Trophoblast cell (in vitro differentiated cells and primary cell): ENCODE data around the gene RPUSD1.

ENCODE experiments used
- DNase-seq, 2 donors: peaks; one replicate each; pipeline ENCODE4 v3.0.0-alpha.2; 2016
- H2AFZ ChIP-seq: 2 replicates; pipeline ENCODE4 v1.6.1; 2013; ENCODE audit warnings: low read length, moderate library complexity, mild to moderate bottlenecking; ENCODE audit not compliant: insufficient read depth, poor library complexity
- H2AK5ac ChIP-seq: 2 replicates; pipeline ENCODE4 v1.6.1; 2013; ENCODE audit warnings: mild to moderate bottlenecking, low read length
- H2BK120ac ChIP-seq: 2 replicates; pipeline ENCODE4 v1.6.1; 2013; ENCODE audit warnings: low read length, mild to moderate bottlenecking, moderate library complexity; ENCODE audit not compliant: insufficient read depth, poor library complexity
- H2BK12ac ChIP-seq: 2 replicates; pipeline ENCODE4 v1.6.1; 2013; ENCODE audit warnings: mild to moderate bottlenecking, low read length, moderate library complexity
- H2BK5ac ChIP-seq: 2 replicates; pipeline ENCODE4 v1.6.1; 2013; ENCODE audit warnings: low read length, low read depth, moderate library complexity, mild to moderate bottlenecking; ENCODE audit not compliant: poor library complexity
- H3K14ac ChIP-seq: 2 replicates; pipeline ENCODE4 v1.6.1; 2013; ENCODE audit warnings: mild to moderate bottlenecking, low read length
- H3K18ac ChIP-seq: 2 replicates; pipeline ENCODE4 v1.6.1; 2013; ENCODE audit warnings: mild to moderate bottlenecking, low read length
- H3K23ac ChIP-seq: 2 replicates; pipeline ENCODE4 v1.6.1; 2013; ENCODE audit warnings: low read length
- H3K27ac ChIP-seq: 2 replicates; pipeline ENCODE4 v1.5.1; 2013; ENCODE audit warnings: low read depth, mild to moderate bottlenecking, inconsistent platforms, low read length, moderate library complexity
- H3K27me3 ChIP-seq: 2 replicates; pipeline ENCODE4 v1.6.1; 2013; ENCODE audit warnings: inconsistent platforms, mild to moderate bottlenecking, low read length, moderate library complexity; ENCODE audit not compliant: insufficient read depth
- H3K36me3 ChIP-seq, 2 experiments: 1 replicate in 1 of 2; 2 replicates in 1 of 2; pipeline ENCODE4 v1.6.1; 2013; ENCODE audit warnings: low read length in 2 of 2, mild to moderate bottlenecking in 2 of 2, moderate library complexity in 1 of 2; ENCODE audit not compliant: insufficient read depth in 2 of 2, control insufficient read depth in 1 of 2
- H3K4ac ChIP-seq: 2 replicates; pipeline ENCODE4 v1.6.1; 2013; ENCODE audit warnings: low read depth, mild to moderate bottlenecking, low read length, moderate library complexity
- H3K4me1 ChIP-seq, 2 experiments: 1 replicate in 1 of 2; 2 replicates in 1 of 2; pipeline ENCODE4 v1.6.1; 2013; ENCODE audit warnings: low read length in 2 of 2, mild to moderate bottlenecking in 2 of 2, moderate library complexity in 1 of 2; ENCODE audit not compliant: insufficient read depth in 2 of 2, control insufficient read depth in 1 of 2
- H3K4me2 ChIP-seq: 2 replicates; pipeline ENCODE4 v1.6.1; 2013; ENCODE audit warnings: inconsistent platforms, mild to moderate bottlenecking, low read length, moderate library complexity
- H3K4me3 ChIP-seq: 2 replicates; pipeline ENCODE4 v1.5.1; 2013; ENCODE audit warnings: mild to moderate bottlenecking, low read depth, low read length, inconsistent platforms
- H3K79me1 ChIP-seq: one replicate; pipeline ENCODE4 v1.6.1; 2013; ENCODE audit warnings: low read length
- H3K79me2 ChIP-seq: 2 replicates; pipeline ENCODE4 v1.6.1; 2013; ENCODE audit warnings: low read length, mild to moderate bottlenecking; ENCODE audit not compliant: control insufficient read depth, insufficient read depth, poor library complexity
- H3K9ac ChIP-seq: 2 replicates; pipeline ENCODE4 v1.6.1; 2013; ENCODE audit warnings: mild to moderate bottlenecking, low read length
- H3K9me3 ChIP-seq: 2 replicates; pipeline ENCODE4 v1.6.1; 2013; ENCODE audit warnings: low read depth, mild to moderate bottlenecking, control low read depth, inconsistent platforms, low read length; ENCODE audit not compliant: insufficient read depth
- H4K12ac ChIP-seq: 2 replicates; pipeline ENCODE4 v1.6.1; 2013; ENCODE audit warnings: low read depth, mild to moderate bottlenecking, low read length, moderate library complexity
- H4K8ac ChIP-seq: 2 replicates; pipeline ENCODE4 v1.6.1; 2013; ENCODE audit warnings: low read depth, mild to moderate bottlenecking, low read length, moderate library complexity
- H4K91ac ChIP-seq: one replicate; pipeline ENCODE4 v1.6.1; 2013; ENCODE audit warnings: low read depth, mild to moderate bottlenecking, low read length, moderate library complexity
- WGBS: extraction: QIAGEN DNeasy Blood & Tissue Kit; methylation state at CpG from one replicate; pipeline ENCODE4 v1.1.7; 2013; ENCODE audit warnings: missing lambda C conversion rate; ENCODE audit not compliant: insufficient read length, insufficient coverage; ENCODE audit errors: extremely low coverage; 5-methylcytosine and 5-hydroxymethylcytosine counted together

The RPUSD1 gene

GRCh38 chr16:818592-818991 is 30.4 kb upstream of the RPUSD1 start:
- Histone ChIP-seq H4K12ac (no peak overlapping the region), H3K4me2 (no peak overlapping the region), H4K8ac (no peak overlapping the region)

DNA sequence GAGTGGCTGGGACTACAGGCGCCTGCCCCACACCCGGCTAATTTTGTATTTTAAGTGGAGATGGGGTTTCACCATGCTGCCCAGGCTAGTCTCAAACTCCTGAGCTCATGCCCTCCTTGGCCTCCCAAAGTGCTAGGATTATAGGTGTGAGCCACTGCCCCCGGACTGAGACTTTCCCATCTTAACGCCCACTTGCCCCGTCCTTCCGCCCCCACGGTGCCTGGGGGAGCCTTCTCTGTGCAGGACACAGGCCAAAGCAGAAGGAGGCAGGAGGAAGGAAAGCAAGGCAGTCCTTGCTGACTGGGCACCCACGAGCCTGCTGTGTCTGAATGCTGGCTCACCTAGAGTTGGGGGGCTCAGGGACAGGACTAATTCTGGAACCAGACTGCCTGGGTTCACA is 30.0 kb upstream of the RPUSD1 start:
- H3K27ac ChIP-seq: no peak overlapping the region
- no CpG with 5 or more reads among the region's 8 CpGs for WGBS
- no peak overlapping the region for H3K4ac ChIP-seq
- H3K9ac ChIP-seq: no peak overlapping the region
- H3K27me3 ChIP-seq: no peaks in the 10 kb centered on the region
- H3K36me3 ChIP-seq: no peaks in the 10 kb centered on the region
- H2AK5ac ChIP-seq: no peak overlapping the region
- no peaks in the 10 kb centered on the region for H3K79me2 ChIP-seq
- no peak overlapping the region for H3K23ac ChIP-seq
- H3K4me2 ChIP-seq: no peak overlapping the region
- H2BK120ac ChIP-seq: no peak overlapping the region
- H4K12ac ChIP-seq: no peak overlapping the region
- H4K91ac ChIP-seq: no peak overlapping the region
- H3K14ac ChIP-seq: no peak overlapping the region
- no peak overlapping the region for H2BK5ac ChIP-seq
- H3K18ac ChIP-seq: no peak overlapping the region
- no peak overlapping the region for H3K4me3 ChIP-seq
- H3K79me1 ChIP-seq: no peaks in the 10 kb centered on the region
- no peak overlapping the region for H2AFZ ChIP-seq
- no peak overlapping the region for H4K8ac ChIP-seq
- peaks cover 3 to 4% of the 10 kb centered on the region in 2 experiments for H3K4me1 ChIP-seq
- H3K9me3 ChIP-seq: peaks cover 18% of the 10 kb centered on the region
- H2BK12ac ChIP-seq: no peak overlapping the region
- DNase-seq: no peak

More at GRCh38 chr16:818592-818991, 30.4 kb upstream of the RPUSD1 start:
- Histone ChIP-seq H2BK12ac (no peak overlapping the region), H3K4ac (no peak overlapping the region), H3K36me3 (no peaks in the 10 kb centered on the region), H3K9me3 (peaks cover 22% of the 10 kb centered on the region), H3K14ac (no peak overlapping the region), H3K27ac (no peak overlapping the region), H3K79me1 (no peaks in the 10 kb centered on the region), H3K18ac (no peak overlapping the region), H4K91ac (no peak overlapping the region), H3K23ac (no peak overlapping the region), H2BK5ac (no peak overlapping the region), H2AK5ac (no peak overlapping the region), H3K4me3 (no peak overlapping the region), H3K27me3 (no peaks in the 10 kb centered on the region), H2BK120ac (no peak overlapping the region), H3K4me1 (no peaks in the 10 kb centered on the region), H3K9ac (no peak overlapping the region), H3K79me2 (no peaks in the 10 kb centered on the region), H2AFZ (no peak overlapping the region)
- DNase-seq: no peak
- no CpG with 5 or more reads among the region's 2 CpGs for WGBS

- Histone ChIP-seq H2AK5ac (no peak overlapping the region), H3K4me2 (no peak overlapping the region), H4K8ac (no peak overlapping the region), H3K9ac (no peak overlapping the region), H3K79me2 (no peaks in the 10 kb centered on the region), H3K23ac (no peak overlapping the region), H3K4me1 (peaks cover 4% of the 10 kb centered on the region in 2 experiments), H2BK12ac (no peak overlapping the region), H2BK5ac (no peak overlapping the region), H3K79me1 (no peaks in the 10 kb centered on the region), H3K27me3 (no peaks in the 10 kb centered on the region), H2BK120ac (no peak overlapping the region), H3K36me3 (no peaks in the 10 kb centered on the region), H4K12ac (no peak overlapping the region), H3K9me3 (peaks cover 15% of the 10 kb centered on the region), H3K27ac (no peak overlapping the region), H2AFZ (no peak overlapping the region), H3K4me3 (no peak overlapping the region), H4K91ac (no peak overlapping the region), H3K4ac (no peak overlapping the region), H3K14ac (no peak overlapping the region), H3K18ac (no peak overlapping the region)
- WGBS: no CpG with 5 or more reads among the region's 71 CpGs
- no peak for DNase-seq
These were observed 29.1 kb upstream of the RPUSD1 start for GRCh38 chr16:817001-817906.

DNA sequence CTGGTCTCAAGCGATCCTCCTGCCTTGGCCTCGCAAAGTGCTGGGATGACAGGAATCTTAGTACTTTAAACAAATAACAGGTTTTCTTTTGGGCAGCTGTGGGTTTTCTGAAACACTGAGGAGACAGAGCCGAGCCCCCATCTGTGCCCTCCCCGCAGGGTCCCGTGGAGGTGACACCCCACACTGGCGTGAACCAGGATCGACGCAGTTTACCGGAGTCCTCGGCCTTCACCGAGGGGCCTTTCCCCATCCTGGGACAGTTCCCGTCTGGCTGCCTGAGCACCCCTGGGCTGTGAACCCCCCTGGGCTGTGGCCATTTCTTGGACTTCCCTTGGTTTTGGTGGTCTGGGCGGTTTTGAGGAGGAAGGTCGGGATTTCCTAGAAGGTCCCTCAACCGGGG is 27.7 kb upstream of the RPUSD1 start:
- Histone ChIP-seq H4K12ac (no peak overlapping the region), H3K4me3 (no peak overlapping the region), H3K4me1 (peaks cover 4% of the 10 kb centered on the region in 2 experiments), H3K14ac (no peak overlapping the region), H3K79me1 (no peaks in the 10 kb centered on the region), H2AFZ (no peak overlapping the region), H4K91ac (no peak overlapping the region), H3K4ac (no peak overlapping the region), H3K18ac (no peak overlapping the region), H3K4me2 (no peak overlapping the region), H2AK5ac (no peak overlapping the region), H2BK12ac (no peak overlapping the region), H3K23ac (no peak overlapping the region), H4K8ac (no peak overlapping the region), H3K27ac (no peak overlapping the region), H3K9ac (no peak overlapping the region), H3K36me3 (no peaks in the 10 kb centered on the region), H2BK5ac (no peak overlapping the region), H3K27me3 (no peaks in the 10 kb centered on the region), H2BK120ac (no peak overlapping the region), H3K79me2 (no peaks in the 10 kb centered on the region), H3K9me3 (peaks cover 15% of the 10 kb centered on the region)
- no CpG with 5 or more reads among the region's 15 CpGs for WGBS
- DNase-seq: no peak
